HepG2 (cell line): Measurements from ENCODE around the gene RPL36AL. TPM values are rescaled to one million over a fixed set of nuclear protein-coding genes. Genes with fewer than 3 reads are reported as not detected.

ENCODE experiments used
- KAT8 ChIP-seq: IDR thresholded peaks from 2 replicates; pipeline ENCODE4 v1.6.1; 2016; ENCODE audit warnings: missing genetic modification reagents, missing compliant biosample characterization
- NFE2L2 ChIP-seq: fragments of 150-350 bp; IDR thresholded peaks from 2 replicates; pipeline ENCODE4 v1.6.1; 2014; ENCODE audit warnings: low read length
- POLR2G ChIP-seq: fragments of 200-400 bp; formaldehyde crosslinking; IDR thresholded peaks from 2 replicates; pipeline ENCODE4 v1.6.1; 2018; ENCODE audit warnings: mild to moderate bottlenecking, low read depth, low read length, moderate library complexity
- PREB ChIP-seq: sonication (generic); formaldehyde crosslinking; IDR thresholded peaks from 2 replicates; pipeline ENCODE4 v1.4.0; 2020; ENCODE audit warnings: missing genetic modification reagents
- RFX3 ChIP-seq: IDR thresholded peaks from 2 replicates; pipeline ENCODE4 v1.6.1; 2016; ENCODE audit warnings: missing biosample characterization, missing genetic modification reagents
- ZMAT3 ChIP-seq: sonication (generic); formaldehyde crosslinking; conservative IDR thresholded peaks from 2 replicates; pipeline ENCODE4 v1.7.0; 2021; ENCODE audit warnings: missing genetic modification reagents
- ZNF563 ChIP-seq: sonication (generic); formaldehyde crosslinking; IDR thresholded peaks from 2 replicates; pipeline ENCODE4 v1.8.0; 2022; ENCODE audit warnings: mild to moderate bottlenecking, moderate library complexity, missing genetic modification reagents
- polyA plus RNA-seq, 8 experiments: library from polyadenylated mRNA; depleted of rRNA in 3 of 8; stranded (reverse) in 7 of 8; unstranded in 1 of 8; fragments of >200 nt; fragmentation: Illumina TruSeq in 4 of 8; extraction: Trizol in 4 of 8; gene quantifications; 2 replicates each; pipeline versions ENCODE4 v1.2.1 to v1.2.3, GENCODE V29; 2011 to 2016; ENCODE audit warnings: low read depth in 4 of 8, missing spikeins in 1 of 8, mixed read lengths in 1 of 8; ENCODE audit not compliant: insufficient read depth in 1 of 8
- total RNA-seq, 5 experiments: library from RNA; depleted of rRNA; stranded (reverse); fragments of >200 nt; fragmentation: Illumina TruSeq; extraction: Trizol; gene quantifications; 2 replicates each; pipeline ENCODE4 v1.2.3, GENCODE V29; 2016; ENCODE audit warnings: low read depth in 1 of 5
- TF ChIP-seq, protein P1 (sequence below): sonication (generic); formaldehyde crosslinking; IDR thresholded peaks from 2 replicates; pipeline ENCODE4 v1.4.0; 2020; ENCODE audit warnings: missing genetic modification reagents, borderline replicate concordance
- TF ChIP-seq, protein P2 (sequence below): sonication (generic); formaldehyde crosslinking; IDR thresholded peaks from 2 replicates; pipeline ENCODE4 v1.8.0; 2022; ENCODE audit warnings: missing genetic modification reagents, low read depth, mild to moderate bottlenecking, borderline replicate concordance
- TF ChIP-seq, protein P3 (sequence below): sonication (generic); formaldehyde crosslinking; IDR thresholded peaks from 2 replicates; pipeline ENCODE4 v1.8.1; 2022; ENCODE audit warnings: mild to moderate bottlenecking, missing genetic modification reagents
- TF ChIP-seq, protein P4 (sequence below): sonication (generic); formaldehyde crosslinking; IDR thresholded peaks from 2 replicates; pipeline ENCODE4 v1.5.0; 2020; ENCODE audit warnings: mild to moderate bottlenecking, missing genetic modification reagents, borderline replicate concordance

RPL36AL gene
- total and polyA plus RNA-seq, 2 of the 13 experiments (the other 11 are each of a cell fraction or from before 2014, with no cell fraction given): 90.0 to 294 TPM

DNA sequence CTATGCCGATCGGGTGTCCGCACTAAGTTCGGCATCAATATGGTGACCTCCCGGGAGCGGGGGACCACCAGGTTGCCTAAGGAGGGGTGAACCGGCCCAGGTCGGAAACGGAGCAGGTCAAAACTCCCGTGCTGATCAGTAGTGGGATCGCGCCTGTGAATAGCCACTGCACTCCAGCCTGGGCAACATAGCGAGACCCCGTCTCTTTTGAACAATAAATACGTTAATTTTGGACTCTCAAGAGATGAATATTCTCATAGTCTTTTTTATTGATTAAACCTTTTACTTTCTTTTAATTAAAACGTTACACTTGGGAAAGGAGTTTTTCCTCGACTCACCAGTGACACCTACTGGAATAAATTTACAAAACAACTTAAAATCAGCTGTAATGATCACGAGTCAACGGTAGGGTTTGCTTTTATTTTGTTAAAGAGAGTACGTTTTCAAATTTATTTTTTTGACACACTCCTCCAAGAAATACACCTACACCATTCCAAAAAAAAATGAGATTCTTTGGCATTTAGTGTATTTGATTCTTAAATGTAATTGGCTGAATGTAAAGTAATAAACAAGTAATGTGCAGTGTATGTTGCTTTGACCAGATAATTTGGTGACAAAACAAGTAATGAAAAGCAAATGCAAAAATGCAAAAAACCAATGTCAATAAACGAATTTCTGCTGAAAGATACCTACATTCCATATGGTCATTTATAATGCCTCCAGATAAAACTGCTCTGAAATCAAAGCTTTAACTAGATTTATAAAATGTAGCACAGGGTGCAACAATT, 33.6 kb downstream of the RPL36AL start (continued):
- TF ChIP-seq, protein P1, sequence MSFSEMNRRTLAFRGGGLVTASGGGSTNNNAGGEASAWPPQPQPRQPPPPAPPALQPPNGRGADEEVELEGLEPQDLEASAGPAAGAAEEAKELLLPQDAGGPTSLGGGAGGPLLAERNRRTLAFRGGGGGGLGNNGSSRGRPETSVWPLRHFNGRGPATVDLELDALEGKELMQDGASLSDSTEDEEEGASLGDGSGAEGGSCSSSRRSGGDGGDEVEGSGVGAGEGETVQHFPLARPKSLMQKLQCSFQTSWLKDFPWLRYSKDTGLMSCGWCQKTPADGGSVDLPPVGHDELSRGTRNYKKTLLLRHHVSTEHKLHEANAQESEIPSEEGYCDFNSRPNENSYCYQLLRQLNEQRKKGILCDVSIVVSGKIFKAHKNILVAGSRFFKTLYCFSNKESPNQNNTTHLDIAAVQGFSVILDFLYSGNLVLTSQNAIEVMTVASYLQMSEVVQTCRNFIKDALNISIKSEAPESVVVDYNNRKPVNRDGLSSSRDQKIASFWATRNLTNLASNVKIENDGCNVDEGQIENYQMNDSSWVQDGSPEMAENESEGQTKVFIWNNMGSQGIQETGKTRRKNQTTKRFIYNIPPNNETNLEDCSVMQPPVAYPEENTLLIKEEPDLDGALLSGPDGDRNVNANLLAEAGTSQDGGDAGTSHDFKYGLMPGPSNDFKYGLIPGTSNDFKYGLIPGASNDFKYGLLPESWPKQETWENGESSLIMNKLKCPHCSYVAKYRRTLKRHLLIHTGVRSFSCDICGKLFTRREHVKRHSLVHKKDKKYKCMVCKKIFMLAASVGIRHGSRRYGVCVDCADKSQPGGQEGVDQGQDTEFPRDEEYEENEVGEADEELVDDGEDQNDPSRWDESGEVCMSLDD (CRISPR knock-in tag): 0 out of 2 replicates have a peak, but pooled peaks have one; percentile 19
- TF ChIP-seq PREB (CRISPR knock-in tag): no peak
- no peak; the same call in 1 of the 2 replicates for TF ChIP-seq RFX3 (CRISPR knock-in tag)
- no peak for TF ChIP-seq KAT8
- no peak for TF ChIP-seq POLR2G
- no peak for TF ChIP-seq NFE2L2
- TF ChIP-seq, protein P2, sequence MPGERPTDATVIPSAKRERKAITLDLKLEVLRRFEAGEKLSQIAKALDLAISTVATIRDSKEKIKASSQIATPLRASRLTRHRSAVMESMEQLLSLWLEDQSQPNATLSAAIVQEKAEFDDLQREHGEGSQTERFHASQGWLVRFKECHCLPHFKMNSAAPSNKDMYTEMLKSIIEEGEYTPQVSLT (CRISPR knock-in tag): no peak
- no peak for TF ChIP-seq ZNF563 (CRISPR knock-in tag)
- no peak for TF ChIP-seq ZMAT3
- TF ChIP-seq, protein P3, sequence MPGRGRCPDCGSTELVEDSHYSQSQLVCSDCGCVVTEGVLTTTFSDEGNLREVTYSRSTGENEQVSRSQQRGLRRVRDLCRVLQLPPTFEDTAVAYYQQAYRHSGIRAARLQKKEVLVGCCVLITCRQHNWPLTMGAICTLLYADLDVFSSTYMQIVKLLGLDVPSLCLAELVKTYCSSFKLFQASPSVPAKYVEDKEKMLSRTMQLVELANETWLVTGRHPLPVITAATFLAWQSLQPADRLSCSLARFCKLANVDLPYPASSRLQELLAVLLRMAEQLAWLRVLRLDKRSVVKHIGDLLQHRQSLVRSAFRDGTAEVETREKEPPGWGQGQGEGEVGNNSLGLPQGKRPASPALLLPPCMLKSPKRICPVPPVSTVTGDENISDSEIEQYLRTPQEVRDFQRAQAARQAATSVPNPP: no peak
- TF ChIP-seq, protein P4, sequence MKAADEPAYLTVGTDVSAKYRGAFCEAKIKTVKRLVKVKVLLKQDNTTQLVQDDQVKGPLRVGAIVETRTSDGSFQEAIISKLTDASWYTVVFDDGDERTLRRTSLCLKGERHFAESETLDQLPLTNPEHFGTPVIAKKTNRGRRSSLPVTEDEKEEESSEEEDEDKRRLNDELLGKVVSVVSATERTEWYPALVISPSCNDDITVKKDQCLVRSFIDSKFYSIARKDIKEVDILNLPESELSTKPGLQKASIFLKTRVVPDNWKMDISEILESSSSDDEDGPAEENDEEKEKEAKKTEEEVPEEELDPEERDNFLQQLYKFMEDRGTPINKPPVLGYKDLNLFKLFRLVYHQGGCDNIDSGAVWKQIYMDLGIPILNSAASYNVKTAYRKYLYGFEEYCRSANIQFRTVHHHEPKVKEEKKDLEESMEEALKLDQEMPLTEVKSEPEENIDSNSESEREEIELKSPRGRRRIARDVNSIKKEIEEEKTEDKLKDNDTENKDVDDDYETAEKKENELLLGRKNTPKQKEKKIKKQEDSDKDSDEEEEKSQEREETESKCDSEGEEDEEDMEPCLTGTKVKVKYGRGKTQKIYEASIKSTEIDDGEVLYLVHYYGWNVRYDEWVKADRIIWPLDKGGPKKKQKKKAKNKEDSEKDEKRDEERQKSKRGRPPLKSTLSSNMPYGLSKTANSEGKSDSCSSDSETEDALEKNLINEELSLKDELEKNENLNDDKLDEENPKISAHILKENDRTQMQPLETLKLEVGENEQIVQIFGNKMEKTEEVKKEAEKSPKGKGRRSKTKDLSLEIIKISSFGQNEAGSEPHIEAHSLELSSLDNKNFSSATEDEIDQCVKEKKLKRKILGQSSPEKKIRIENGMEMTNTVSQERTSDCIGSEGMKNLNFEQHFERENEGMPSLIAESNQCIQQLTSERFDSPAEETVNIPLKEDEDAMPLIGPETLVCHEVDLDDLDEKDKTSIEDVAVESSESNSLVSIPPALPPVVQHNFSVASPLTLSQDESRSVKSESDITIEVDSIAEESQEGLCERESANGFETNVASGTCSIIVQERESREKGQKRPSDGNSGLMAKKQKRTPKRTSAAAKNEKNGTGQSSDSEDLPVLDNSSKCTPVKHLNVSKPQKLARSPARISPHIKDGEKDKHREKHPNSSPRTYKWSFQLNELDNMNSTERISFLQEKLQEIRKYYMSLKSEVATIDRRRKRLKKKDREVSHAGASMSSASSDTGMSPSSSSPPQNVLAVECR: no peak
